HEK293 (cell line): ENCODE measurements around the gene NCF2.

Experiments
- CTCF ChIA-PET: fragments of 350-600 bp; formaldehyde crosslinking; extraction: SDS; loops from one replicate; lab custom pipeline; 2021; ENCODE audit warnings: antibody characterized with exemption; lab: Yijun Ruan, JAX
- POLR2A ChIA-PET: fragments of 300-600 bp; formaldehyde crosslinking; extraction: SDS; loops from one replicate; lab custom pipeline; 2020; ENCODE audit warnings: antibody characterized with exemption, inconsistent platforms; lab: Yijun Ruan, JAX
- H3K27ac ChIP-seq: fragments of 200-500 bp; sonication (Bioruptor generic); 2 replicates; pipeline ENCODE4 v1.5.1; 2014; ENCODE audit warnings: low read depth, low read length, control low read depth, inconsistent platforms; ENCODE audit errors: extremely low read depth
- H3K36me3 ChIP-seq, 2 experiments: fragments of 200-500 bp in 1 of 2; sonication (Bioruptor generic) in 1 of 2; 1 replicate in 1 of 2; 2 replicates in 1 of 2; pipeline ENCODE4 v1.5.1; 2014 to 2017; ENCODE audit warnings: inconsistent platforms in 2 of 2, low read length in 2 of 2; ENCODE audit not compliant: control insufficient read depth in 2 of 2, insufficient read depth in 1 of 2
- H3K4me1 ChIP-seq: fragments of 200-500 bp; sonication (Bioruptor generic); 2 replicates; pipeline ENCODE4 v1.5.1; 2014; ENCODE audit warnings: mild to moderate bottlenecking, low read length, inconsistent platforms; ENCODE audit not compliant: control insufficient read depth, insufficient read depth
- H3K4me3 ChIP-seq: 2 replicates; pipeline ENCODE4 v1.5.1; 2011; ENCODE audit warnings: low read depth, mild to moderate bottlenecking, control low read depth, low read length, moderate library complexity
- H3K9me3 ChIP-seq: fragments of 200-500 bp; sonication (Bioruptor generic); 2 replicates; pipeline ENCODE4 v1.5.1; 2014; ENCODE audit warnings: low read depth, low read length, inconsistent platforms; ENCODE audit not compliant: control insufficient read depth, insufficient read depth
- BCL11B ChIP-seq: fragments of 450-650 bp; formaldehyde crosslinking; IDR thresholded peaks from 2 replicates; pipeline ENCODE4 v1.5.1; 2016; ENCODE audit warnings: low read depth, missing biosample characterization, missing genetic modification characterization
- SALL2 ChIP-seq: fragments of 450-650 bp; formaldehyde crosslinking; IDR thresholded peaks from 2 replicates; pipeline ENCODE4 v1.5.0; 2017; ENCODE audit warnings: missing biosample characterization, mild to moderate bottlenecking, missing genetic modification characterization, borderline replicate concordance
- ZBTB7A ChIP-seq: fragments of 450-650 bp; formaldehyde crosslinking; IDR thresholded peaks from 2 replicates; pipeline ENCODE4 v1.5.1; 2016; ENCODE audit warnings: low read depth, missing biosample characterization, missing genetic modification characterization
- ZEB2 ChIP-seq: fragments of 450-650 bp; formaldehyde crosslinking; IDR thresholded peaks from 2 replicates; pipeline ENCODE4 v1.5.1; 2016; ENCODE audit warnings: missing biosample characterization, missing genetic modification characterization
- ZNF133 ChIP-seq: fragments of 450-650 bp; formaldehyde crosslinking; IDR thresholded peaks from 2 replicates; pipeline ENCODE4 v1.5.1; 2016; ENCODE audit warnings: missing biosample characterization, missing genetic modification characterization
- ZNF2 ChIP-seq: fragments of 450-650 bp; formaldehyde crosslinking; IDR thresholded peaks from 2 replicates; pipeline ENCODE4 v1.5.1; 2016; ENCODE audit warnings: missing biosample characterization, missing genetic modification characterization
- ZNF221 ChIP-seq: fragments of 450-650 bp; formaldehyde crosslinking; IDR thresholded peaks from 2 replicates; pipeline ENCODE4 v1.5.1; 2017; ENCODE audit warnings: missing biosample characterization, missing genetic modification characterization, borderline replicate concordance
- ZNF223 ChIP-seq: fragments of 450-650 bp; formaldehyde crosslinking; IDR thresholded peaks from 2 replicates; pipeline ENCODE4 v1.5.1; 2016; ENCODE audit warnings: missing biosample characterization, missing genetic modification characterization
- ZNF292 ChIP-seq: fragments of 450-650 bp; formaldehyde crosslinking; IDR thresholded peaks from 2 replicates; pipeline ENCODE4 v1.5.1; 2016; ENCODE audit warnings: low read depth, missing biosample characterization, missing genetic modification characterization, borderline replicate concordance
- ZNF571 ChIP-seq: fragments of 450-650 bp; formaldehyde crosslinking; IDR thresholded peaks from 2 replicates; pipeline ENCODE4 v1.5.0; 2017; ENCODE audit warnings: missing biosample characterization, missing genetic modification characterization
- ZNF596 ChIP-seq: fragments of 450-650 bp; IDR thresholded peaks from 2 replicates; pipeline ENCODE4 v1.5.0; 2018; ENCODE audit warnings: missing biosample characterization, mild to moderate bottlenecking, missing genetic modification characterization, moderate library complexity
- ZSCAN23 ChIP-seq: fragments of 450-650 bp; formaldehyde crosslinking; IDR thresholded peaks from 2 replicates; pipeline ENCODE4 v1.5.1; 2016; ENCODE audit warnings: missing biosample characterization, missing genetic modification characterization
- TF ChIP-seq, protein P1 (sequence below): fragments of 450-650 bp; formaldehyde crosslinking; IDR thresholded peaks from 2 replicates; pipeline ENCODE4 v1.5.1; 2016; ENCODE audit warnings: missing biosample characterization, missing genetic modification characterization
- TF ChIP-seq, protein P2 (sequence below): fragments of 450-650 bp; formaldehyde crosslinking; IDR thresholded peaks from 2 replicates; pipeline ENCODE4 v1.5.0; 2017; ENCODE audit warnings: missing biosample characterization, missing genetic modification characterization, borderline replicate concordance
- TF ChIP-seq, protein P3 (sequence below): fragments of 450-650 bp; formaldehyde crosslinking; IDR thresholded peaks from 2 replicates; pipeline ENCODE4 v1.5.1; 2016; ENCODE audit warnings: missing biosample characterization, missing genetic modification characterization
- TF ChIP-seq, protein P4 (sequence below): fragments of 450-650 bp; IDR thresholded peaks from 2 replicates; pipeline ENCODE4 v1.5.1; 2018; ENCODE audit warnings: missing biosample characterization, mild to moderate bottlenecking, missing genetic modification characterization
- TF ChIP-seq, protein P5 (sequence below): fragments of 450-650 bp; formaldehyde crosslinking; IDR thresholded peaks from 2 replicates; pipeline ENCODE4 v1.5.1; 2017; ENCODE audit warnings: missing biosample characterization, missing genetic modification characterization
- TF ChIP-seq, protein P6 (sequence below): fragments of 450-650 bp; formaldehyde crosslinking; IDR thresholded peaks from 2 replicates; pipeline ENCODE4 v1.5.1; 2016; ENCODE audit warnings: missing biosample characterization, missing genetic modification characterization

Gene NCF2

DNA sequence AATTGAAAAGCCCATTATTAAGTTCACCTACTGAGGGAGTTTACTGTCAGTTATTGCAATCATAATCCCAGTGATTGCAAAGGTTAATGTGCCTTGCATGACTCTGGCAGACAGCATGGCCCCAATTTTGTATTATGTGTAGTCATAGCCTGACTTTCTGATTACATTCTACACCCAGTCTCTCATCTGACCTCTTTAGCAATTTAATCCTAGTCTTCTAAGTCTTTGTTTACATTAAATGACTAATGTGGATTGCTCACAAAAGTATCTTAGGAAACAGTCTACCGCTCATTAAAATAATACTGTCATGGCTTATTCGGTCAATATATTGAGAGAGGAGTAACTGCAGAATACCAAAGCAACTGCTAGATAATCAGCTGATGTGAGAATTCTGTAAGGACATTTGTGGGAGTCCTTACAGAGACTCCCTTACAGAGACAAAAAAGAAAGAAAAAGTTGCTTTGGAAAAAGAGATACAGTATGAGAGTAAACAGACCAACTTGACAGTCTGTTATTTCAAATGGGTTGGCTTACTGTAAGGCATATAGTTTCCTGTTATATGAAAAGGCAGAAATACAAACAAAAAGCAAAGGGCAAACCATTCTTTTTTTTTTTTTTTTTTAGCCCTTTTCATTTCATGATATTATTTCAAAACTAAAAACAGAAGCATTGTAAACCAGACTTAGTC lies 75.1 kb downstream of the NCF2 start (continued):
- TF ChIP-seq, protein P1, sequence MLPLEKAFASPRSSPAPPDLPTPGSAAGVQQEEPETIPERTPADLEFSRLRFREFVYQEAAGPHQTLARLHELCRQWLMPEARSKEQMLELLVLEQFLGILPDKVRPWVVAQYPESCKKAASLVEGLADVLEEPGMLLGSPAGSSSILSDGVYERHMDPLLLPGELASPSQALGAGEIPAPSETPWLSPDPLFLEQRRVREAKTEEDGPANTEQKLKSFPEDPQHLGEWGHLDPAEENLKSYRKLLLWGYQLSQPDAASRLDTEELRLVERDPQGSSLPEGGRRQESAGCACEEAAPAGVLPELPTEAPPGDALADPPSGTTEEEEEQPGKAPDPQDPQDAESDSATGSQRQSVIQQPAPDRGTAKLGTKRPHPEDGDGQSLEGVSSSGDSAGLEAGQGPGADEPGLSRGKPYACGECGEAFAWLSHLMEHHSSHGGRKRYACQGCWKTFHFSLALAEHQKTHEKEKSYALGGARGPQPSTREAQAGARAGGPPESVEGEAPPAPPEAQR: no peak
- TF ChIP-seq, protein P2, sequence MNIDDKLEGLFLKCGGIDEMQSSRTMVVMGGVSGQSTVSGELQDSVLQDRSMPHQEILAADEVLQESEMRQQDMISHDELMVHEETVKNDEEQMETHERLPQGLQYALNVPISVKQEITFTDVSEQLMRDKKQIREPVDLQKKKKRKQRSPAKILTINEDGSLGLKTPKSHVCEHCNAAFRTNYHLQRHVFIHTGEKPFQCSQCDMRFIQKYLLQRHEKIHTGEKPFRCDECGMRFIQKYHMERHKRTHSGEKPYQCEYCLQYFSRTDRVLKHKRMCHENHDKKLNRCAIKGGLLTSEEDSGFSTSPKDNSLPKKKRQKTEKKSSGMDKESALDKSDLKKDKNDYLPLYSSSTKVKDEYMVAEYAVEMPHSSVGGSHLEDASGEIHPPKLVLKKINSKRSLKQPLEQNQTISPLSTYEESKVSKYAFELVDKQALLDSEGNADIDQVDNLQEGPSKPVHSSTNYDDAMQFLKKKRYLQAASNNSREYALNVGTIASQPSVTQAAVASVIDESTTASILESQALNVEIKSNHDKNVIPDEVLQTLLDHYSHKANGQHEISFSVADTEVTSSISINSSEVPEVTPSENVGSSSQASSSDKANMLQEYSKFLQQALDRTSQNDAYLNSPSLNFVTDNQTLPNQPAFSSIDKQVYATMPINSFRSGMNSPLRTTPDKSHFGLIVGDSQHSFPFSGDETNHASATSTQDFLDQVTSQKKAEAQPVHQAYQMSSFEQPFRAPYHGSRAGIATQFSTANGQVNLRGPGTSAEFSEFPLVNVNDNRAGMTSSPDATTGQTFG (tag by site-specific recombination): no peak
- TF ChIP-seq ZBTB7A (tag by site-specific recombination) (no peak), SALL2 (no peak)

DNA sequence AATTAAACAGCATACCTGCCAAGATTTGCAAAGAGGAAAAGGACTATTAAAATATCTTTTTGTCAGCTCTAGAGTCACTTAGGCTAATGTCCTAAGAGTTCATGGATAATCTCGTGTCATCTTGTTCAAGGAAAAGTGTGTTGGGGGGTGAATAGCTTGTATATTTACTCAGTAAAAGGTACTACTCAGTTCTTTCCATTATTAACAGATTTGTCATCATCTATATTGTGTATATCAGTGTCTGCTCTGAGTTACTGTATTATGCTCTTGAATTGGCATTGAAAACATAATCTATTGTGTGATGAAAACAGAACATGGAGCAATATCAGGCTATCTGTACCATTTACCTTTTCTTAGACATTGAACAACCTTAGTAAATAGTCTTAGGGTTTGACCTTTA lies 76.0 kb downstream of the NCF2 start:
- Histone ChIP-seq H3K27ac (no peak overlapping the region), H3K4me1 (peaks cover 10% of the 10 kb centered on the region; the same call in 1 of the 2 replicates), H3K9me3 (no peaks in the 10 kb centered on the region), H3K36me3 (peaks cover 3 to 16% of the 10 kb centered on the region in 2 experiments; a peak in 2 of 3 replicates), H3K4me3 (no peak overlapping the region)
- TF ChIP-seq, protein P3, sequence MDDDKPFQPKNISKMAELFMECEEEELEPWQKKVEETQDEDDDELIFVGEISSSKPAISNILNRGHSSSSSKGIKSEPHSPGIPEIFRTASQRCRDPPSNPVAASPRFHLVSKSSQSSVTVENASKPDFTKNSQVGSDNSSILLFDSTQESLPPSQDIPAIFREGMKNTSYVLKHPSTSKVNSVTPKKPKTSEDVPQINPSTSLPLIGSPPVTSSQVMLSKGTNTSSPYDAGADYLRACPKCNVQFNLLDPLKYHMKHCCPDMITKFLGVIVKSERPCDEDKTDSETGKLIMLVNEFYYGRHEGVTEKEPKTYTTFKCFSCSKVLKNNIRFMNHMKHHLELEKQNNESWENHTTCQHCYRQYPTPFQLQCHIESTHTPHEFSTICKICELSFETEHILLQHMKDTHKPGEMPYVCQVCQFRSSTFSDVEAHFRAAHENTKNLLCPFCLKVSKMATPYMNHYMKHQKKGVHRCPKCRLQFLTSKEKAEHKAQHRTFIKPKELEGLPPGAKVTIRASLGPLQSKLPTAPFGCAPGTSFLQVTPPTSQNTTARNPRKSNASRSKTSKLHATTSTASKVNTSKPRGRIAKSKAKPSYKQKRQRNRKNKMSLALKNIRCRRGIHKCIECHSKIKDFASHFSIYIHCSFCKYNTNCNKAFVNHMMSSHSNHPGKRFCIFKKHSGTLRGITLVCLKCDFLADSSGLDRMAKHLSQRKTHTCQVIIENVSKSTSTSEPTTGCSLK: no peak
- TF ChIP-seq, protein P2 (tag by site-specific recombination): no peak
- TF ChIP-seq ZNF596 (no peak), ZNF571 (tag by site-specific recombination) (no peak), ZNF292 (tag by site-specific recombination) (no peak), ZNF221 (tag by site-specific recombination) (no peak), SALL2 (no peak), ZSCAN23 (tag by site-specific recombination) (no peak), ZNF2 (tag by site-specific recombination) (no peak), ZNF133 (no peak), ZNF223 (tag by site-specific recombination) (no peak), BCL11B (tag by site-specific recombination) (no peak), ZBTB7A (tag by site-specific recombination) (no peak), ZEB2 (no peak)
- TF ChIP-seq, protein P4, sequence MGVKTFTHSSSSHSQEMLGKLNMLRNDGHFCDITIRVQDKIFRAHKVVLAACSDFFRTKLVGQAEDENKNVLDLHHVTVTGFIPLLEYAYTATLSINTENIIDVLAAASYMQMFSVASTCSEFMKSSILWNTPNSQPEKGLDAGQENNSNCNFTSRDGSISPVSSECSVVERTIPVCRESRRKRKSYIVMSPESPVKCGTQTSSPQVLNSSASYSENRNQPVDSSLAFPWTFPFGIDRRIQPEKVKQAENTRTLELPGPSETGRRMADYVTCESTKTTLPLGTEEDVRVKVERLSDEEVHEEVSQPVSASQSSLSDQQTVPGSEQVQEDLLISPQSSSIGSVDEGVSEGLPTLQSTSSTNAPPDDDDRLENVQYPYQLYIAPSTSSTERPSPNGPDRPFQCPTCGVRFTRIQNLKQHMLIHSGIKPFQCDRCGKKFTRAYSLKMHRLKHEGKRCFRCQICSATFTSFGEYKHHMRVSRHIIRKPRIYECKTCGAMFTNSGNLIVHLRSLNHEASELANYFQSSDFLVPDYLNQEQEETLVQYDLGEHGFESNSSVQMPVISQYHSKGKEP: no peak
- TF ChIP-seq, protein P5, sequence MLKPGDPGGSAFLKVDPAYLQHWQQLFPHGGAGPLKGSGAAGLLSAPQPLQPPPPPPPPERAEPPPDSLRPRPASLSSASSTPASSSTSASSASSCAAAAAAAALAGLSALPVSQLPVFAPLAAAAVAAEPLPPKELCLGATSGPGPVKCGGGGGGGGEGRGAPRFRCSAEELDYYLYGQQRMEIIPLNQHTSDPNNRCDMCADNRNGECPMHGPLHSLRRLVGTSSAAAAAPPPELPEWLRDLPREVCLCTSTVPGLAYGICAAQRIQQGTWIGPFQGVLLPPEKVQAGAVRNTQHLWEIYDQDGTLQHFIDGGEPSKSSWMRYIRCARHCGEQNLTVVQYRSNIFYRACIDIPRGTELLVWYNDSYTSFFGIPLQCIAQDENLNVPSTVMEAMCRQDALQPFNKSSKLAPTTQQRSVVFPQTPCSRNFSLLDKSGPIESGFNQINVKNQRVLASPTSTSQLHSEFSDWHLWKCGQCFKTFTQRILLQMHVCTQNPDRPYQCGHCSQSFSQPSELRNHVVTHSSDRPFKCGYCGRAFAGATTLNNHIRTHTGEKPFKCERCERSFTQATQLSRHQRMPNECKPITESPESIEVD (tag by site-specific recombination): no peak
- TF ChIP-seq, protein P6, sequence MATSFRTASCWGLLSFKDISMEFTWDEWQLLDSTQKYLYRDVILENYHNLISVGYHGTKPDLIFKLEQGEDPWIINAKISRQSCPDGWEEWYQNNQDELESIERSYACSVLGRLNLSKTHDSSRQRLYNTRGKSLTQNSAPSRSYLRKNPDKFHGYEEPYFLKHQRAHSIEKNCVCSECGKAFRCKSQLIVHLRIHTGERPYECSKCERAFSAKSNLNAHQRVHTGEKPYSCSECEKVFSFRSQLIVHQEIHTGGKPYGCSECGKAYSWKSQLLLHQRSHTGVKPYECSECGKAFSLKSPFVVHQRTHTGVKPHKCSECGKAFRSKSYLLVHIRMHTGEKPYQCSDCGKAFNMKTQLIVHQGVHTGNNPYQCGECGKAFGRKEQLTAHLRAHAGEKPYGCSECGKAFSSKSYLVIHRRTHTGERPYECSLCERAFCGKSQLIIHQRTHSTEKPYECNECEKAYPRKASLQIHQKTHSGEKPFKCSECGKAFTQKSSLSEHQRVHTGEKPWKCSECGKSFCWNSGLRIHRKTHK (tag by site-specific recombination): no peak
- CTCF ChIA-PET: interaction anchor here (0.6 to 1.2 kb wide), 2 partner anchors 43 to 95 kb away, joined by 3 read pairs; no protein-coding TSS in a partner anchor
- POLR2A ChIA-PET: no interaction called here
